ENCODE data around the gene CEP57L1.
A peak's percentile ranks its signal among the peaks of the same experiment; 100 is the strongest.
"Not testable (repeated sequence)": the region's sequence is repeated elsewhere in the genome, so short reads cannot be mapped to it uniquely, and the experiment has no call there.

Gene CEP57L1

GRCh38 chr6:109104512-109104911 lies 9.2 kb downstream of the CEP57L1 start:
- no peak for TF ChIP-seq CTCF (conservative IDR thresholded peaks at IDR 0.05; ENCODE audit: low read depth, low read length)
- no peak for DNase-seq (ENCODE audit: low read depth)
- no peak overlapping the region for H3K4me3 ChIP-seq (ENCODE audit: low read depth, low read length)

- no peak overlapping the region for H3K4me3 ChIP-seq (ENCODE audit: low read depth, low read length)
- no peak for DNase-seq (ENCODE audit: low read depth)
- TF ChIP-seq CTCF (conservative IDR thresholded peaks at IDR 0.05; ENCODE audit: low read depth, low read length): no peak
Measured at GRCh38 chr6:109105681-109106080, 10.4 kb downstream of the CEP57L1 start.

- DNase-seq (ENCODE audit: low read depth); H3K4me3 ChIP-seq (ENCODE audit: low read depth, low read length): not testable (repeated sequence)
Measured at GRCh38 chr6:109109663-109110062, 14.4 kb downstream of the CEP57L1 start.

- DNase-seq (ENCODE audit: low read depth); H3K4me3 ChIP-seq (ENCODE audit: low read depth, low read length): not testable (repeated sequence)
Measured at GRCh38 chr6:109112663-109113062, 17.4 kb downstream of the CEP57L1 start.

GRCh38 chr6:109117346-109118035 lies 22.2 kb downstream of the CEP57L1 start:
- H3K4me3 ChIP-seq (ENCODE audit: low read depth, low read length): no peak overlapping the region
- DNase-seq (ENCODE audit: low read depth): no peak
- TF ChIP-seq CTCF (conservative IDR thresholded peaks at IDR 0.05; ENCODE audit: low read depth, low read length): no peak

- no peak for DNase-seq (ENCODE audit: low read depth)
- TF ChIP-seq CTCF (conservative IDR thresholded peaks at IDR 0.05; ENCODE audit: low read depth, low read length): no peak
- no peak overlapping the region for H3K4me3 ChIP-seq (ENCODE audit: low read depth, low read length)
Measured at GRCh38 chr6:109118337-109118736, 23.0 kb downstream of the CEP57L1 start.

- TF ChIP-seq CTCF (conservative IDR thresholded peaks at IDR 0.05; ENCODE audit: low read depth, low read length): no peak
- DNase-seq (ENCODE audit: low read depth): no peak
Measured at GRCh38 chr6:109118871-109119354, 23.6 kb downstream of the CEP57L1 start.

GRCh38 chr6:109121411-109121810 lies 26.1 kb downstream of the CEP57L1 start:
- TF ChIP-seq CTCF (conservative IDR thresholded peaks at IDR 0.05; ENCODE audit: low read depth, low read length): no peak
- H3K4me3 ChIP-seq (ENCODE audit: low read depth, low read length): no peak overlapping the region
- DNase-seq (ENCODE audit: low read depth): peak; percentile 24

More at GRCh38 chr6:109118871-109119354, 23.6 kb downstream of the CEP57L1 start:
- no peak overlapping the region for H3K4me3 ChIP-seq (ENCODE audit: low read depth, low read length)

All from choroid plexus epithelial cell (primary cell).